Neuron (in vitro differentiated cells): Measurements from ENCODE around the gene CREB3L2.
"Not testable (repeated sequence)": the region's sequence is repeated elsewhere in the genome, so short reads cannot be mapped to it uniquely, and the experiment has no call there.

Experiments used
- H2AFZ ChIP-seq: one replicate; pipeline ENCODE4 v1.6.1; 2013; ENCODE audit warnings: low read depth, mild to moderate bottlenecking, inconsistent platforms, low read length, moderate library complexity
- H3K27me3 ChIP-seq: one replicate; pipeline ENCODE4 v1.6.1; 2013; ENCODE audit warnings: low read length; ENCODE audit not compliant: insufficient read depth
- H3K36me3 ChIP-seq: one replicate; pipeline ENCODE4 v1.6.1; 2013; ENCODE audit warnings: low read length; ENCODE audit not compliant: insufficient read depth
- H3K4me1 ChIP-seq: one replicate; pipeline ENCODE4 v1.6.1; 2013; ENCODE audit warnings: low read length; ENCODE audit not compliant: insufficient read depth
- H3K4me3 ChIP-seq: 2 replicates; pipeline ENCODE4 v1.5.1; 2013; ENCODE audit warnings: mild to moderate bottlenecking, low read length, moderate library complexity
- H3K9me3 ChIP-seq: one replicate; pipeline ENCODE4 v1.6.1; 2013; ENCODE audit warnings: low read length

The CREB3L2 gene

GRCh38 chr7:137968339-137968738, 33.5 kb downstream of the CREB3L2 start:
- not testable (repeated sequence) for H3K27me3 ChIP-seq, H3K4me3 ChIP-seq, H3K36me3 ChIP-seq, H3K4me1 ChIP-seq, H3K9me3 ChIP-seq, H2AFZ ChIP-seq

DNA sequence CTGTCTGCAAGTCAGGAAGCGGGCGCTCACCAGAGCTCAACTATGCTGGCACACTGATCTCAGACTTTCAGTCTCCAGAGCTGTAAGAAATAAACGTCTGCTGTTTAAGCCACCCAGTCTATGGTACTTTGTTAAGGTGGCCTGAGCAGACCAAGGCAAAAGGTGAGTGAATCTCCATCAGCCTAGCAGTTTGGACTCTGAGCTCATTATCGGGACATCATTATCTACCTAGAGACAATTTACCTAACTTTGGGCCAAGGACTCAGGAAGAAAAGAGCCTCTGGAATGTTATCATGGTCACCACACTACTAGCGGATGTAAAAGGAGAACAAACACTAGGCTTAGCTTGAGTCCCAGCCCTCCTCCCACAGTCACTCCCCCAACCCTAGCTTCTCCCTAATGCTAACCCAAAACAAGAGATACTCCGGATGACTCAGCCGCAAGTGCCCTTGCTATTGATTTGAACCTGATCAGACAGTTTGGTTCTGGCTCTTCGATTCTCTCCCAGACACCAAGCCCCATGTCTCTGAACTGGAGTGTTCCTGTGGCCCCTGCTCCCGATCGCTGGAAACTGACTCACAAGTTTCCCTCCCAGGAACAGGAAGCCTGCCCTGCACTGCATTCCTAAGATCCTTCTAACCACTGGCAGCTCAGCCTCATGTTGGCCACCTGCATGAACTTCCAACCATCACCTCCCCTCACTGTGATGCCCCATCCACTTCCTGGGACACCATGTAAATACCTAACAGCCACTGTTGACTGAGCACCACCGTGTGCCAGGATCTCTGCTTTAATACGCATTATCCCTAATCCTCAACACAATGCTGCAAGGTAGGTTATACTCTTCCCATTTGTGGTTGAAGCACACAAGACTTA, 34.5 kb downstream of the CREB3L2 start:
- Histone ChIP-seq H3K36me3 (peaks cover 4% of the 10 kb centered on the region), H3K4me3 (no peak overlapping the region), H3K27me3 (no peaks in the 10 kb centered on the region), H3K4me1 (no peaks in the 10 kb centered on the region), H2AFZ (no peak overlapping the region), H3K9me3 (peaks cover 2% of the 10 kb centered on the region)

DNA sequence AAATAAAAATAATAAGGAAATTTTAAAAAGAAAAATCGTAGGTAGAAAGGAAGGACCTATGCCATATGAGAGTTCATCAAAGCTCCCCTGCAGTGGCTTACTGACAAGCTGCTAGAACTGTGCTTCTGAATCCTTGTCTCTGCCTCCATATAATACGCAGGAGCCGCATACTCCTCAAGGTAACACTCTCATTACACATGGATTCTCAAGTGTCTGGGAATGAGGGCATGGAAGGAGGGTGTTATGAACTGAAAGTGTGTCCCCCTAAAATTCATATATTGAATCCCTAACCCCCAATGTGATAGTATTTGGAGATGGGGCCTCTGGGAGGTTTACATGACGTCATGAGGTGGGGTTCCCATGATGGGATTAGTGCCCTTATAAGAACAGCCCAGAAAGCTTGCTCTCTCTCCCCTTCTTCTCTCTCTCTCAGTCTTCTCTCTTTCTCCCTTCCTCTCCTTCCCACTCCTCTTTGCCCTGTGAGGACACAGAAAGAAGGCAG, 35.2 kb downstream of the CREB3L2 start:
- H3K4me3 ChIP-seq = no peak overlapping the region
- H3K9me3 ChIP-seq = peaks cover 2% of the 10 kb centered on the region
- no peak overlapping the region for H2AFZ ChIP-seq
- no peaks in the 10 kb centered on the region for H3K27me3 ChIP-seq
- H3K36me3 ChIP-seq = peaks cover 4% of the 10 kb centered on the region
- H3K4me1 ChIP-seq = no peaks in the 10 kb centered on the region

GRCh38 chr7:137965942-137966640, 35.8 kb downstream of the CREB3L2 start:
- no peaks in the 10 kb centered on the region for H3K27me3 ChIP-seq
- peaks cover 2% of the 10 kb centered on the region for H3K9me3 ChIP-seq
- no peak overlapping the region for H2AFZ ChIP-seq
- H3K36me3 ChIP-seq = peaks cover 4% of the 10 kb centered on the region
- no peaks in the 10 kb centered on the region for H3K4me1 ChIP-seq
- H3K4me3 ChIP-seq = no peak overlapping the region

DNA sequence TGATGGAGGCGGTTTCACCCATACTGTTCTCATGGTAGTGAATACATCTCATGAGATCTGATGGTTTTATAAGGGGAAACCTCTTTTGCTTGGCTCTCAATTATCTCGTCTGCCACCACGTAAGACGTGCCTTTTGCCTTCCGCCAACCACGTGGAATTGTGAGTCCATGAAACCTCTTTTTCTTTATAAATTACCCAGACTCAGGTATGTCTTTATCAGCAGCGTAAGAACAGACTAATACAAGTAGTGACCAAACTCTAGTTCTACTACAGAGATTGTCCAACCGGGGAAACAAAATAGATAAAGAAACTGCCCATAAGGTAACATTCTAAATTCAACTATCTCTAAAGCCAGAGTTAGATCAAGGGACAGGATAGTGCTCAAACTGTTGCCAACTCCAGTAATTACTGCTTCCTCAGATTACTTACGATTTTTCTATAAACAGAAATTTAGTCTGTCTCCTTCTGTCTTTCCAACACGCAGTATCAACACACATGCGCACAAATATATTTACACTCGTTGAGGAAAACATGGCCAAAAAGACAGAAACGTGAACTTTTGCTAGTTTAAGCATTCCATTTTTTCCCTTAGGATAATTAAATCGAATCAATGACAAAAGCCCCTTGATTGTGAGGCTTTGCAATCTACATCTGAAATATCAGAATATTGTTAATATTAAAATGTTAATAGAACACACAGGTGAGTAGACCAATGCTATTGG, 36.9 kb downstream of the CREB3L2 start:
- Histone ChIP-seq H3K27me3 (no peaks in the 10 kb centered on the region), H3K4me3 (no peak overlapping the region)

DNA sequence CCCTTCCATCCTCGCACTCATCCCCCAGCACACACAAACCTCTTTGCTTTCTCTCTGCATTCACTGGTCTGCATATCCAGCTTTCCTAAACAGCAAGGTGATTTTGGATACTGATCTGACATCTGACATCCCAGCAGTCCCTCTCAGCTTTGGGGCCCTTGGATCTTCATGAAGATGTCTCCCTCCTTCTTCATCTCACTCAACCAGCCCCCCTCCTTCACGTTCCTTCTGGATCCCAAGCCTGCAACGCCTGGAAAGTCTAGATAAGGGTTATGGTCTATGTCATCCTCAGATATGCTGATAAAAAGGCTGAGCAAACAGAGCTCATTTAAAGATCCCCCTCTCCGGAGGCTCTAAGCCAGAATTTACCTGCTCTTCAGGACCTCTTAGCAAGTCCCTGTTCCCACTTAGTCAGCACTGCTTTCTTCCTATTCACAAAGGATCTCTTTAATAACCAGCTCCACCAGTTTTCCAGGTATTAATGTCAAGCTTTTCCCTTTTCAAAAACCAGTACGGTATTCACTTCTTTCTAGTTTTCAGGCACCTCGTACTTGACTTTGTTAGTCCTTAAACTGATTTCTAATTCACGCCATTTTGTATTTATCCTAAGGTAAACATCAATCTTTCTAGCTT, 38.9 kb downstream of the CREB3L2 start:
- Histone ChIP-seq H3K4me1 (no peaks in the 10 kb centered on the region), H3K4me3 (no peak overlapping the region), H3K9me3 (peaks cover 2% of the 10 kb centered on the region), H3K27me3 (no peaks in the 10 kb centered on the region), H2AFZ (no peak overlapping the region), H3K36me3 (peaks cover 4% of the 10 kb centered on the region)

More for the DNA sequence above, 36.9 kb downstream of the CREB3L2 start:
- Histone ChIP-seq H3K9me3 (peaks cover 2% of the 10 kb centered on the region), H3K4me1 (no peaks in the 10 kb centered on the region), H3K36me3 (peaks cover 4% of the 10 kb centered on the region), H2AFZ (no peak overlapping the region)

- H3K36me3 ChIP-seq = peaks cover 4% of the 10 kb centered on the region
- H3K27me3 ChIP-seq = no peaks in the 10 kb centered on the region
- no peak overlapping the region for H2AFZ ChIP-seq
- peaks cover 2% of the 10 kb centered on the region for H3K9me3 ChIP-seq
- H3K4me1 ChIP-seq = no peaks in the 10 kb centered on the region
- H3K4me3 ChIP-seq = no peak overlapping the region
Observed at GRCh38 chr7:137962491-137962874, 39.4 kb downstream of the CREB3L2 start.

DNA sequence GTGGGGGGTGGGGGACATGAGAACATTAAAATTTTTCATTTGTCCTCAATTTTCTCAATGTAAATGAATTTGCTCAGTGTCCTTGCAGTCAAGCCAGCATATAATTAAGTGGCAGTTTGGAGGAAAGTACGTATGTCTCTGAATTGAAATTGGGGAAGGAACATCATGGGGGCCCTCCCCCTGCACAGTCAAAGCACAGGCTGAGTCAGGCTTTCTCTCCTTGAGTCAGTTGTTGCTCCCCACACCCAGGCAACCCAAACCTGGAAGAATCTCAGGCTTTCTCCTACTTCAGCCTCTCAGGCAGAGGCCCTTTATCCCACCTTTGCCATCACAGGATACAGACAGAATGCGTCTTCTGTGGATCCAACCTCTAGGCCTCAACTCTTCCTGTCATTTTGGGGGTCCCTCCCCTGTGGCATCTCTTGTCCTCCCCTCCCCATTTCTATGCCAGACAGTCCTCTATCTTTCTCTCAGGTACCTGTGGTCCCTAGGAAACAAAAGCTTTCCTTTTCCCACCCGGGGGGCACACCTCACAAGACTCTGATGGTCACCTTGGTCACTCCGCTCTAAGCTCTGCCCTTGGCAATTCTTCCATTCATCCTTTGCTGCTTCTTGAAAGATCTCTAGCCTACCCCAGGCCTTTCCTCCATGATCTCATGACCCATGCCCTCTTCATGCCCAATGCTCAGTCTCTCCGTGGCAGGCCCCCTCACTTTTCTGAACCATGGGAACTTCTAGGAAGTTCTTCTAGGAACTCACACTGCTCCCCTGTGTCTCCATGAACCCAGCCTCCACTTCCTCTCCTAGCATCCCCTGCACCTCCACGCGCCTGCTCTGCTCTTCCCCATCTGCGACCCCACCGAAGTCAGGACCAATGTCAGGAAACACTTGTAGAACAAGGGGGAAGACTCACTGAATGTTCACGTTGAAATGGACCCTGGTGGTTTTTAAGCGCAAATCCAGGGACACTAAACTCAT, 40.4 kb downstream of the CREB3L2 start:
- H3K9me3 ChIP-seq = peaks cover 2% of the 10 kb centered on the region
- peaks cover 4% of the 10 kb centered on the region for H3K36me3 ChIP-seq
- H3K27me3 ChIP-seq = no peaks in the 10 kb centered on the region
- no peaks in the 10 kb centered on the region for H3K4me1 ChIP-seq
- H2AFZ ChIP-seq = no peak overlapping the region
- no peak overlapping the region for H3K4me3 ChIP-seq

DNA sequence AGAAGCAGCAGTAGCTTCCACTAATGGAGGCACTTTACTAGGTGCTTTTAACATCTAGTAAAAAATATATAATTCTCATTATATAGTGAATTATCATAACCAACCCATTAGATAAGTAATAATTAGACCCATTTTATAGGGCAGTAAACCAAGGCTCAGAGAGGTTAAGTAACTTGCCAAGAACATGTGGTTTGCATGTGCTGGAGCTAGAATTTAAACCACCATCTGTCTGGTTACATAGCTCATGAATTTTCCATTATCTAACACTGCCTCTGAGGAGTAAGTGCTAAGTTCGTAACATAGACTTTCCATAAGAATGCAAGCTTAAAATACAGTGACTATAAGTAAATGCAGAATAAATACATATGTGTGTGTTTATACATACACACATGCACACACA, 41.9 kb downstream of the CREB3L2 start:
- H3K4me3 ChIP-seq = no peak overlapping the region
- no peak overlapping the region for H2AFZ ChIP-seq
- H3K27me3 ChIP-seq = no peaks in the 10 kb centered on the region
- H3K9me3 ChIP-seq = peaks cover 2% of the 10 kb centered on the region
- peaks cover 4% of the 10 kb centered on the region for H3K36me3 ChIP-seq
- no peaks in the 10 kb centered on the region for H3K4me1 ChIP-seq

DNA sequence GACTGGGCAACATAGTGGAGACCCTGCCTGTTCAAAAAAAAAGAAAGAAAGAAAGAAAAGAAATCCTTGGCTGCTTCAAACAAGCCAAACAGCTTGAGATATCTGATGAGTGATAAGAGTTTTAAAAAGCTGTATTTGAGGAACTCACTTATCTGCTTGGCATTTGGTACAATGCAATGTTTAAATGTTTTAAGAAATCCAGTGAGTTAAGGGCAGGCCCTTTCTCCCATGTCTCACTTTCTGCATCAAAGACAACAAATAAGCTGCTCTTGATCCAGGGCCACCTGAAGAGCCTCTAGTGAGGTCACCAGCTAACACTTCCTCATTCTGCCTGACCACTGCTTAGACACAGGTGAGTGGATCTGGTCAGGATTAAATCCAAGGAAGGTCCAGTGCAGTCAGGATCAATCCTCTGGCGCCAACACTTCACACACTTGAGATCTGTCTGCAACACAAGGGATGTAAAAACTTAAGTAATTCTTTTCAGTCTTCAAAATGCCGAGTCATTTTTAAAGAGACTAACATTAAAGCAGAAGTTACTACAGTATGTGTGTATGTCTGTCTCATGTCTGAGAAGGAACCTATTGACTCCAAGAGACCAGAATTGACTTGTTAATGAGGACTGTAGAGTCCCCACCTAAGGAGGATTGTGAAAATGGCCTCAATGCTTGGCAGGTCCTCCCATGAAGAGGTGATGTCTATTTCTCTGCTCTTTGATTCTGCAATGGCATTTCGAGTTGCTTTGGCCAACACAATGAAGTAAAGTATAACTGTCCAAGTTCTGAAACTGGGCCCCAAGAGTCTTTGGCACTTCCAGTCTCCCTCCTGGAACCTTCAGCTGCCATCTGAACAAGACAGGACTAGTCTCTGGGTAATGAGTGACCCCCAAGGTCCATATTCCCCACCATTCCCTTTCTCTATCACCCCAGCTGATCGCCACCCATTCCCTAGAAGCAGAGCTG, 43.1 kb downstream of the CREB3L2 start:
- Histone ChIP-seq H2AFZ (no peak overlapping the region), H3K27me3 (no peaks in the 10 kb centered on the region), H3K4me3 (no peak overlapping the region), H3K9me3 (no peaks in the 10 kb centered on the region), H3K36me3 (peaks cover 4% of the 10 kb centered on the region), H3K4me1 (peaks cover 8% of the 10 kb centered on the region)

- Histone ChIP-seq H3K9me3 (no peaks in the 10 kb centered on the region), H3K4me3 (no peak overlapping the region), H3K36me3 (peaks cover 2% of the 10 kb centered on the region), H2AFZ (no peak overlapping the region), H3K27me3 (no peaks in the 10 kb centered on the region), H3K4me1 (peaks cover 17% of the 10 kb centered on the region)
Observed at GRCh38 chr7:137957887-137958286, 44.0 kb downstream of the CREB3L2 start.
